HK-2 (cell line): Measurements from ENCODE around the gene MS4A5.

Experiments used
- DNase-seq: peaks from one replicate; pipeline ENCODE4 v3.0.0-alpha.2; 2018; ENCODE audit not compliant: unreplicated experiment

MS4A5 gene

GRCh38 chr11:60482361-60482760 is 53.0 kb downstream of the MS4A5 start:
- no peak for DNase-seq

GRCh38 chr11:60485987-60486386 is 56.6 kb downstream of the MS4A5 start:
- DNase-seq, result no peak

GRCh38 chr11:60492488-60493009 is 63.2 kb downstream of the MS4A5 start, which contains the start of gene MS4A12:
MS4A12 (plus strand) TSS chr11:60492778; CDS start chr11:60497319, 4,541 bp downstream.
- no peak for DNase-seq

DNA sequence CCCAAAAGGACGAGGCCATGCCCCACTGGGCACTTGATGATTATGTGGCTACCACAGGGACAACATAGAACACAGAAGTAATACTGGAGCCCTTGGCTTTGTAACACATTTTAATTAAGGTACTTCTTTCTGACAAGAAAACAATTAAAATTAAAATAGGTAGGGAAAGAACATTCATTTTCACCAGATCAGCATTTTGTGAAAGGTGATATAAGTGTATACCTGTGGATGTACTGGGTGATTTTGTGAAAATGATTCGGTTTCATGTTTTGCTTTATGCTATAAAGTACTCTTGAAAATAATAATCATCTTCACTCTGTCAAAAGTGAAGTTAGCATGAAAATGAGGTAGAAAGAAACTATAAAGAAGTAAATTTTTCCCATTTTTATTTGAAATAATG is 64.1 kb downstream of the MS4A5 start:
- DNase-seq, result no peak
